ENCODE data around the gene EPHA5. TPM values are rescaled to one million over a fixed set of nuclear protein-coding genes. Genes with fewer than 3 reads are reported as not detected.

EPHA5 gene
- total RNA-seq, 2 donors from 2014 or later, result under 0.01 TPM; not detected in 1

- H3K27me3 ChIP-seq, result no peaks in the 10 kb centered on the region
- no peak overlapping the region for H3K4me3 ChIP-seq
- H3K9me3 ChIP-seq, result no peaks in the 10 kb centered on the region
- ATAC-seq (no peak), DNase-seq (no peak)
- no peak for TF ChIP-seq POLR2A (IDR thresholded peaks at IDR 0.05)
- TF ChIP-seq CTCF (IDR thresholded peaks at IDR 0.05), result no peak
- 48 to 66% methylated on average over 1 of the region's 1 CpG for WGBS, 2 donors
- H3K27ac ChIP-seq, result no peak overlapping the region
- no peaks in the 10 kb centered on the region for H3K36me3 ChIP-seq (replicated peaks in 1 of 2; ENCODE audit: insufficient read depth in 1 of 2, low read depth in 2 of 2)
- H3K4me1 ChIP-seq, result no peaks in the 10 kb centered on the region
- intact Hi-C loops (cut with DNase I), result no loop called here
Measured at GRCh38 chr4:65645185-65645584, 25.1 kb downstream of the EPHA5 start.

- no peak for ATAC-seq
- no peak overlapping the region for H3K4me3 ChIP-seq
- no peaks in the 10 kb centered on the region for H3K36me3 ChIP-seq (replicated peaks in 1 of 2; ENCODE audit: insufficient read depth in 1 of 2, low read depth in 2 of 2)
- DNase-seq, result no peak
- H3K4me1 ChIP-seq, result no peaks in the 10 kb centered on the region
- no peaks in the 10 kb centered on the region for H3K27me3 ChIP-seq
- intact Hi-C loops (cut with DNase I), result no loop called here
- H3K9me3 ChIP-seq, result no peaks in the 10 kb centered on the region
- H3K27ac ChIP-seq, result no peak overlapping the region
- WGBS, 2 donors, result 30 to 36% methylated on average over 3 of the region's 3 CpGs
- no peak for TF ChIP-seq CTCF (IDR thresholded peaks at IDR 0.05)
- TF ChIP-seq POLR2A (IDR thresholded peaks at IDR 0.05), result no peak
Measured at GRCh38 chr4:65635051-65635821, 35.1 kb downstream of the EPHA5 start.

GRCh38 chr4:65624651-65625050, 45.6 kb downstream of the EPHA5 start:
- H3K9me3 ChIP-seq, result no peaks in the 10 kb centered on the region
- no peaks in the 10 kb centered on the region for H3K36me3 ChIP-seq (replicated peaks in 1 of 2; ENCODE audit: insufficient read depth in 1 of 2, low read depth in 2 of 2)
- intact Hi-C loops (cut with DNase I), result no loop called here
- TF ChIP-seq POLR2A (IDR thresholded peaks at IDR 0.05) (no peak), CTCF (IDR thresholded peaks at IDR 0.05) (no peak)
- H3K27ac ChIP-seq, result no peak overlapping the region
- H3K4me3 ChIP-seq, result no peak overlapping the region
- H3K27me3 ChIP-seq, result no peaks in the 10 kb centered on the region
- no peak for DNase-seq
- H3K4me1 ChIP-seq, result no peaks in the 10 kb centered on the region
- ATAC-seq, result no peak

- Histone ChIP-seq H3K27me3 (no peaks in the 10 kb centered on the region), H3K36me3 (replicated peaks in 1 of 2; ENCODE audit: insufficient read depth in 1 of 2, low read depth in 2 of 2) (no peaks in the 10 kb centered on the region), H3K4me1 (no peaks in the 10 kb centered on the region), H3K4me3 (no peak overlapping the region), H3K9me3 (no peaks in the 10 kb centered on the region), H3K27ac (no peak overlapping the region)
- ATAC-seq (no peak), DNase-seq (no peak)
- WGBS, 2 donors, result 28 to 39% methylated on average over 1 of the region's 1 CpG
- intact Hi-C loops (cut with DNase I), result no loop called here
- TF ChIP-seq POLR2A (IDR thresholded peaks at IDR 0.05) (no peak), CTCF (IDR thresholded peaks at IDR 0.05) (no peak)
Measured at GRCh38 chr4:65623506-65623905, 46.8 kb downstream of the EPHA5 start.

- no peak overlapping the region for H3K4me3 ChIP-seq
- no peak for DNase-seq
- 50 to 73% methylated on average over 1 of the region's 1 CpG for WGBS, 2 donors
- intact Hi-C loops (cut with DNase I), result no loop called here
- no peak overlapping the region for H3K27ac ChIP-seq
- no peak for TF ChIP-seq CTCF (IDR thresholded peaks at IDR 0.05)
- no peak for TF ChIP-seq POLR2A (IDR thresholded peaks at IDR 0.05)
- ATAC-seq, result no peak
- H3K9me3 ChIP-seq, result no peaks in the 10 kb centered on the region
- H3K27me3 ChIP-seq, result no peaks in the 10 kb centered on the region
- no peaks in the 10 kb centered on the region for H3K4me1 ChIP-seq
- H3K36me3 ChIP-seq (replicated peaks in 1 of 2; ENCODE audit: insufficient read depth in 1 of 2, low read depth in 2 of 2), result no peaks in the 10 kb centered on the region
Measured at GRCh38 chr4:65617416-65617815, 52.9 kb downstream of the EPHA5 start.
